Measurements from ENCODE around the gene MAP4K4.

DNA sequence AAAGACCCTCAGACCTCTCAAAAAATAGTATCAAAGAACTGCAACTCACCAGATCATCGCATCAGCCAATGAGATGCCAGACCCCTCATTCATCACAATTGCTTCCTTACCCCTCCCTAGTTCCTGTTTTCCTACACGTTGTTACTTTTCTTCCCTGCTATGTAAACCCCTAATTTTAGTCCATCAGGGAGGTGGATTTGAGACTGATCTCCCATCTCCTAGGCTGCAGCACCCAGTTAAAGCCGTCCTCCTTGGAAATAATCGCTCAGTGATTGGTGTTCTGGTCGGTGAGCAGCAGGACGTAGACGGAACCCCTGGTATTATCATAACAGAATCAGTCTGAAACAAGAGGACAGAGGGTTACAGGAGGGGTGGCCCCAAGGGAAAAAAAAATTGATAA, 44.0 kb upstream of the MAP4K4 start:
- TF ChIP-seq CTCF (IDR thresholded peaks at IDR 0.05) (no peak), POLR2A (IDR thresholded peaks at IDR 0.05) (no peak), POLR2AphosphoS5 (IDR thresholded peaks at IDR 0.05) (no peak)

All from suprapubic skin (tissue), 4 donors.